CD4-positive, alpha-beta memory T cell (primary cell): Measurements from ENCODE around the gene TSEN34. TPM values are rescaled to one million over a fixed set of nuclear protein-coding genes. Genes with fewer than 3 reads are reported as not detected.

Source experiments
- CTCF ChIA-PET: fragments of 350-600 bp; sonication (Branson Sonifier 250); formaldehyde crosslinking; loops from one replicate; lab custom pipeline; 2021; ENCODE audit warnings: inconsistent platforms; ENCODE audit not compliant: partially characterized antibody; lab: Charles Lee
- POLR2A ChIA-PET: fragments of 350-600 bp; sonication (Branson Sonifier 250); formaldehyde crosslinking; loops from one replicate; lab custom pipeline; 2021; ENCODE audit not compliant: partially characterized antibody; lab: Charles Lee
- DNase-seq, 5 donors: peaks; one replicate each; pipeline versions ENCODE4 v3.0.0 to v3.0.0-alpha.2; 2020 to 2022; ENCODE audit warnings: mixed read lengths in 1 of 5
- H3K27ac ChIP-seq: one replicate; pipeline ENCODE4 v1.7.0; 2013; ENCODE audit warnings: low read depth, low read length
- H3K27me3 ChIP-seq: 2 replicates; pipeline ENCODE4 v1.7.0; 2013; ENCODE audit warnings: mild to moderate bottlenecking, low read length, moderate library complexity; ENCODE audit not compliant: insufficient read depth
- H3K36me3 ChIP-seq: 2 replicates; pipeline ENCODE4 v1.7.0; 2013; ENCODE audit warnings: mild to moderate bottlenecking, low read length, moderate library complexity; ENCODE audit not compliant: insufficient read depth
- H3K4me1 ChIP-seq: 2 replicates; pipeline ENCODE4 v1.7.0; 2013; ENCODE audit warnings: mild to moderate bottlenecking, low read length, moderate library complexity; ENCODE audit not compliant: insufficient read depth
- H3K4me3 ChIP-seq, 2 donors: one replicate each; pipeline ENCODE4 v1.7.0; 2013; ENCODE audit warnings: low read length in 2 of 2, mild to moderate bottlenecking in 1 of 2
- H3K9me3 ChIP-seq, 2 donors: one replicate each; pipeline ENCODE4 v1.7.0; 2013; ENCODE audit warnings: low read length in 2 of 2, control low read depth in 1 of 2; ENCODE audit not compliant: control insufficient read depth in 1 of 2
- H3K27ac Mint-ChIP-seq, 7 donors: one replicate each; pipeline ENCODE4 v1.8.0; 2020 to 2021; ENCODE audit warnings: mixed read lengths in 7 of 7, mild to moderate bottlenecking in 6 of 7, inconsistent platforms in 3 of 7, moderate library complexity in 3 of 7
- H3K27me3 Mint-ChIP-seq, 2 donors: one replicate each; pipeline ENCODE4 v1.8.0; 2020 to 2021; ENCODE audit warnings: mixed read lengths in 2 of 2
- H3K36me3 Mint-ChIP-seq, 2 donors: one replicate each; pipeline ENCODE4 v1.8.0; 2020 to 2021; ENCODE audit warnings: mixed read lengths in 2 of 2, inconsistent platforms in 1 of 2, mild to moderate bottlenecking in 1 of 2
- H3K4me1 Mint-ChIP-seq, 4 donors: one replicate each; pipeline ENCODE4 v1.8.0; 2020 to 2021; ENCODE audit warnings: mixed read lengths in 4 of 4, mild to moderate bottlenecking in 1 of 4
- H3K4me3 Mint-ChIP-seq, 8 donors: one replicate each; pipeline ENCODE4 v1.8.0; 2020 to 2021; ENCODE audit warnings: mixed read lengths in 8 of 8, mild to moderate bottlenecking in 7 of 8, moderate library complexity in 6 of 8, inconsistent platforms in 3 of 8
- H3K9me3 Mint-ChIP-seq, 8 donors: one replicate each; pipeline ENCODE4 v1.8.0; 2020 to 2021; ENCODE audit warnings: mixed read lengths in 8 of 8, mild to moderate bottlenecking in 5 of 8, inconsistent platforms in 3 of 8, moderate library complexity in 1 of 8
- intact Hi-C: fragments of 100-400 bp; cut with micrococcal nuclease; formaldehyde crosslinking; loops from one replicate; pipeline ENCODE4 v1.15.1; 2023
- polyA plus RNA-seq, 2 donors: library from polyadenylated mRNA; unstranded; fragments of 300-500 nt; fragmentation: Illumina TruSeq; gene quantifications; one replicate each; pipeline ENCODE4 v1.2.3, GENCODE V29; 2021
- total RNA-seq, 2 experiments: library from RNA; stranded (reverse); gene quantifications; one replicate each; pipeline ENCODE4 v1.2.3, GENCODE V29; 2021

TSEN34 gene
- total RNA-seq (10 to 100 TPM; 23.2 to 25.8 TPM), polyA plus RNA-seq (10 to 100 TPM; 20.3 to 39.6 TPM)

- ChIA-PET CTCF (interaction anchor here (1.9 to 5.0 kb wide), 3 partner anchors 12 to 75 kb away, joined by 7 to 56 read pairs (median 10); partner anchors contain the start of genes LENG1 and RPS9), POLR2A (interaction anchor here (0.7 to 7.3 kb wide), 18 partner anchors 11 to 1463 kb away, joined by 3 to 256 read pairs (median 4); partner anchors contain the start of genes CNOT3, LENG1, LENG8 and PRPF31)
- no peaks in the 10 kb centered on the region for H3K27me3 ChIP-seq
- no peaks in the 10 kb centered on the region for H3K9me3 ChIP-seq
- H3K36me3 ChIP-seq, result peaks cover 17% of the 10 kb centered on the region
- H3K4me3 ChIP-seq, result peak within 1 kb of the TSS; percentile 63 to 76
- Mint-ChIP-seq H3K4me1 (peaks cover 17 to 54% (median 34%) of the 10 kb centered on the region in 4 donors), H3K9me3 (peaks cover 0 to 1% (median 0%) of the 10 kb centered on the region in 8 donors), H3K36me3 (peaks cover 18 to 30% of the 10 kb centered on the region in 2 donors), H3K27me3 (no peaks in the 10 kb centered on the region), H3K4me3 (peak within 1 kb of the TSS; percentile 90 to 99 (median 96)), H3K27ac (peak within 1 kb of the TSS; percentile 94 to 100 (median 99))
- peak in 3 of 5 donors; percentile 57 to 97 (median 95) for DNase-seq
- intact Hi-C loops, result loop anchor here (5.0 kb wide), 1 partner anchor 1931 kb away; the partner anchor contains the start of gene ZNF787
- H3K4me1 ChIP-seq, result peaks cover 30% of the 10 kb centered on the region
- peak within 1 kb of the TSS; percentile 99 for H3K27ac ChIP-seq
These were observed at the start of gene TSEN34 for GRCh38 chr19:54191011-54191810. Gene TSEN34 (plus strand): TSS chr19:54191308. CDS start chr19:54191365, 57 bp downstream.

GRCh38 chr19:54141356-54141755, 49.8 kb upstream of the TSEN34 start:
- H3K9me3 ChIP-seq, result no peaks in the 10 kb centered on the region
- CTCF ChIA-PET, result no interaction called here
- H3K4me1 ChIP-seq, result peaks cover 41% of the 10 kb centered on the region
- Mint-ChIP-seq H3K36me3 (peaks cover 32 to 58% of the 10 kb centered on the region in 2 donors), H3K27me3 (no peaks in the 10 kb centered on the region), H3K4me1 (peaks cover 24 to 45% (median 35%) of the 10 kb centered on the region in 4 donors), H3K4me3 (peak overlapping the region in 1 of 8 donors; percentile 21), H3K27ac (peak overlapping the region in 4 of 7 donors; percentile 7 to 79 (median 37)), H3K9me3 (no peaks in the 10 kb centered on the region)
- no peak for DNase-seq
- peaks cover 61% of the 10 kb centered on the region for H3K36me3 ChIP-seq
- intact Hi-C loops, result no loop called here
- no peak overlapping the region for H3K4me3 ChIP-seq
- POLR2A ChIA-PET, result interaction anchor here (1.3 kb wide), 1 partner anchor 60 kb away, joined by 3 read pairs; no protein-coding TSS in a partner anchor
- no peaks in the 10 kb centered on the region for H3K27me3 ChIP-seq
- peak overlapping the region; percentile 5 for H3K27ac ChIP-seq

GRCh38 chr19:54142166-54142780, 48.8 kb upstream of the TSEN34 start:
- ChIA-PET CTCF (interaction anchor here (1.8 kb wide), 1 partner anchor 124 kb away, joined by 4 read pairs; no protein-coding TSS in a partner anchor), POLR2A (interaction anchor here (0.6 to 1.3 kb wide), 3 partner anchors 16 to 59 kb away, joined by 3 to 5 read pairs (median 3); partner anchors contain the start of gene MBOAT7)
- no peak overlapping the region for H3K27ac ChIP-seq
- Mint-ChIP-seq H3K4me1 (peaks cover 21 to 39% (median 28%) of the 10 kb centered on the region in 4 donors), H3K27ac (peak overlapping the region in 6 of 7 donors; percentile 29 to 88 (median 48)), H3K36me3 (peaks cover 39 to 67% of the 10 kb centered on the region in 2 donors), H3K27me3 (no peaks in the 10 kb centered on the region), H3K9me3 (no peaks in the 10 kb centered on the region), H3K4me3 (no peak overlapping the region)
- no peak overlapping the region for H3K4me3 ChIP-seq
- peak in 1 of 5 donors; percentile 1 for DNase-seq
- H3K27me3 ChIP-seq, result no peaks in the 10 kb centered on the region
- intact Hi-C loops, result no loop called here
- H3K36me3 ChIP-seq, result peaks cover 70% of the 10 kb centered on the region
- H3K9me3 ChIP-seq, result no peaks in the 10 kb centered on the region
- H3K4me1 ChIP-seq, result peaks cover 37% of the 10 kb centered on the region

GRCh38 chr19:54145541-54146158, 45.5 kb upstream of the TSEN34 start:
- Mint-ChIP-seq H3K4me3 (no peak overlapping the region), H3K27me3 (no peaks in the 10 kb centered on the region), H3K27ac (peak overlapping the region in 1 of 7 donors; percentile 10), H3K9me3 (no peaks in the 10 kb centered on the region), H3K4me1 (peaks cover 4 to 21% (median 11%) of the 10 kb centered on the region in 4 donors), H3K36me3 (peaks cover 50 to 80% of the 10 kb centered on the region in 2 donors)
- Histone ChIP-seq H3K4me1 (peaks cover 13% of the 10 kb centered on the region), H3K4me3 (no peak overlapping the region), H3K27ac (no peak overlapping the region), H3K27me3 (no peaks in the 10 kb centered on the region), H3K36me3 (peaks cover 92% of the 10 kb centered on the region), H3K9me3 (no peaks in the 10 kb centered on the region)
- intact Hi-C loops, result no loop called here
- ChIA-PET POLR2A (interaction anchor here (2.7 kb wide), 1 partner anchor 13 kb away, joined by 15 read pairs; the partner anchor contains the start of gene LENG1), CTCF (no interaction called here)
- DNase-seq, result no peak

- Histone ChIP-seq H3K36me3 (peaks cover 85% of the 10 kb centered on the region), H3K9me3 (no peaks in the 10 kb centered on the region), H3K4me1 (peaks cover 2% of the 10 kb centered on the region), H3K27me3 (no peaks in the 10 kb centered on the region), H3K4me3 (no peak overlapping the region), H3K27ac (no peak overlapping the region)
- peak overlapping the region in 1 of 7 donors; percentile 68 for H3K27ac Mint-ChIP-seq
- CTCF ChIA-PET, result interaction anchor here (1.0 kb wide), 1 partner anchor 21 kb away, joined by 3 read pairs; no protein-coding TSS in a partner anchor
- intact Hi-C loops, result no loop called here
- H3K9me3 Mint-ChIP-seq, result no peaks in the 10 kb centered on the region
- peaks cover 0 to 5% (median 4%) of the 10 kb centered on the region in 4 donors for H3K4me1 Mint-ChIP-seq
- POLR2A ChIA-PET, result interaction anchor here (1.4 to 5.5 kb wide), 3 partner anchors 9 to 12 kb away, joined by 8 to 46 read pairs (median 28); partner anchors contain the start of genes CNOT3 and LENG1
- no peaks in the 10 kb centered on the region for H3K27me3 Mint-ChIP-seq
- H3K4me3 Mint-ChIP-seq, result no peak overlapping the region
- DNase-seq, result no peak
- H3K36me3 Mint-ChIP-seq, result peaks cover 47 to 86% of the 10 kb centered on the region in 2 donors
These were observed 43.4 kb upstream of the TSEN34 start for GRCh38 chr19:54147676-54148075.

GRCh38 chr19:54148158-54148557, 43.0 kb upstream of the TSEN34 start:
- H3K4me1 Mint-ChIP-seq, result peaks cover 0 to 6% (median 4%) of the 10 kb centered on the region in 4 donors
- no peak overlapping the region for H3K27ac Mint-ChIP-seq
- Histone ChIP-seq H3K36me3 (peaks cover 83% of the 10 kb centered on the region), H3K4me1 (no peaks in the 10 kb centered on the region), H3K9me3 (no peaks in the 10 kb centered on the region), H3K4me3 (no peak overlapping the region), H3K27ac (no peak overlapping the region), H3K27me3 (no peaks in the 10 kb centered on the region)
- intact Hi-C loops, result no loop called here
- no peak overlapping the region for H3K4me3 Mint-ChIP-seq
- ChIA-PET POLR2A (interaction anchor here (1.4 to 5.5 kb wide), 3 partner anchors 8 to 11 kb away, joined by 8 to 46 read pairs (median 28); partner anchors contain the start of genes CNOT3 and LENG1), CTCF (interaction anchor here (1.0 kb wide), 1 partner anchor 20 kb away, joined by 3 read pairs; no protein-coding TSS in a partner anchor)
- no peaks in the 10 kb centered on the region for H3K27me3 Mint-ChIP-seq
- peaks cover 42 to 83% of the 10 kb centered on the region in 2 donors for H3K36me3 Mint-ChIP-seq
- DNase-seq, result no peak
- no peaks in the 10 kb centered on the region for H3K9me3 Mint-ChIP-seq
